SW 1271 (cell line): ENCODE data around the gene KCNT1.

Experiments
- DNase-seq, 2 experiments: peaks; one replicate each; lab custom pipeline; 2025; lab: John Stamatoyannopoulos, UW

Gene KCNT1

GRCh38 chr9:135802876-135803419 lies 101.0 kb downstream of the KCNT1 start:
- DNase-seq, result no peak

GRCh38 chr9:135803441-135803840 lies 101.5 kb downstream of the KCNT1 start:
- no peak for DNase-seq

GRCh38 chr9:135804581-135805421 lies 102.8 kb downstream of the KCNT1 start:
- DNase-seq, result no peak

GRCh38 chr9:135805422-135806022 lies 103.5 kb downstream of the KCNT1 start:
- no peak for DNase-seq

GRCh38 chr9:135809166-135809565 lies 107.2 kb downstream of the KCNT1 start:
- DNase-seq, result no peak

- no peak for DNase-seq
Measured at GRCh38 chr9:135810806-135811575, 109.0 kb downstream of the KCNT1 start.

GRCh38 chr9:135811801-135812200 lies 109.8 kb downstream of the KCNT1 start:
- DNase-seq, result no peak

- no peak for DNase-seq
Measured at GRCh38 chr9:135812961-135813360, 111.0 kb downstream of the KCNT1 start.

- DNase-seq, result no peak
Measured at GRCh38 chr9:135813671-135814290, 111.8 kb downstream of the KCNT1 start.

GRCh38 chr9:135814421-135815095 lies 112.6 kb downstream of the KCNT1 start:
- DNase-seq, result no peak

GRCh38 chr9:135815413-135815812 lies 113.4 kb downstream of the KCNT1 start:
- DNase-seq, result no peak

- no peak for DNase-seq
Measured at GRCh38 chr9:135815830-135816650, 114.1 kb downstream of the KCNT1 start.

- no peak for DNase-seq
Measured at GRCh38 chr9:135816651-135816970, 114.6 kb downstream of the KCNT1 start.

- DNase-seq, result no peak
Measured at GRCh38 chr9:135817951-135818717, 116.1 kb downstream of the KCNT1 start.

- no peak for DNase-seq
Measured at GRCh38 chr9:135818718-135819475, 116.9 kb downstream of the KCNT1 start.

GRCh38 chr9:135819905-135820304 lies 117.9 kb downstream of the KCNT1 start:
- DNase-seq, result no peak

GRCh38 chr9:135820661-135821060 lies 118.7 kb downstream of the KCNT1 start:
- no peak for DNase-seq

GRCh38 chr9:135821116-135821515 lies 119.1 kb downstream of the KCNT1 start:
- no peak for DNase-seq

GRCh38 chr9:135821733-135822373 lies 119.9 kb downstream of the KCNT1 start:
- no peak for DNase-seq
